Activated T-helper 1 cell treated with Interleukin-2 at 50 U/mL for 16 hours (primary cell): ENCODE results near the gene FTH1.
"Not testable (repeated sequence)": the region's sequence is repeated elsewhere in the genome, so short reads cannot be mapped to it uniquely, and the experiment has no call there.

ENCODE experiments used
- DNase-seq: peaks from one replicate; pipeline ENCODE4 v3.0.0-alpha.2; 2020; ENCODE audit warnings: low read depth

Gene FTH1

GRCh38 chr11:61963282-61964057, 4.0 kb downstream of the FTH1 start:
- no peak for DNase-seq

DNA sequence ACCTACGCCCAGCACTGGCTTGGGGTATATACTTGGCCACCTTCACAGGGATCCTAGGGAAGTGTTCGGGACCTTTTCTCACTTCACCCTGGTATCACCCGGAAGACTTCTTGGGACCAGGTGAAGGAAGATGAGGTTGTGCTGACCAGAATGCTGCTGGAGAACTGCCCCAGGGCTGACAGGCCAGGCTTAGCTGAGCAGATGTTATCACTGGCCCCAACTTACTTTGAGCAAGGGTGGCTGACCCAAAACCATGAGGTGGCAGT, 4.5 kb downstream of the FTH1 start:
- DNase-seq, result no peak

DNA sequence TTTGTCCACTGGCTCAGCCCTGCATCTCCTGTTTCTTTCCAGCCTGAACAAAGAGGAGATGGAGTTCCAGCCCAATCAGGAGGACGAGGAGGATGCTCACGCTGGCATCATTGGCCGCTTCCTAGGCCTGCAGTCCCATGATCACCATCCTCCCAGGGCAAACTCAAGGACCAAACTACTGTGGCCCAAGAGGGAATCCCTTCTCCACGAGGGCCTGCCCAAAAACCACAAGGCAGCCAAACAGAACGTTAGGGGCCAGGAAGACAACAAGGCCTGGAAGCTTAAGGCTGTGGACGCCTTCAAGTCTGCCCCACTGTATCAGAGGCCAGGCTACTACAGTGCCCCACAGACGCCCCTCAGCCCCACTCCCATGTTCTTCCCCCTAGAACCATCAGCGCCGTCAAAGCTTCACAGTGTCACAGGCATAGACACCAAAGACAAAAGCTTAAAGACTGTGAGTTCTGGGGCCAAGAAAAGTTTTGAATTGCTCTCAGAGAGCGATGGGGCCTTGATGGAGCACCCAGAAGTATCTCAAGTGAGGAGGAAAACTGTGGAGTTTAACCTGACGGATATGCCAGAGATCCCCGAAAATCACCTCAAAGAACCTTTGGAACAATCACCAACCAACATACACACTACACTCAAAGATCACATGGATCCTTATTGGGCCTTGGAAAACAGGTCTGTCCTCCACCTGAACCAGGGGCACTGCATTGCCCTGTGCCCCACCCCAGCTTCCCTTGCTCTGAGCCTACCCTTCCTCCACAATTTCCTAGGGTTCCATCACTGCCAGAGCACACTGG, 5.0 kb downstream of the FTH1 start:
- DNase-seq, result no peak

- DNase-seq, result no peak
These were observed 5.7 kb downstream of the FTH1 start for GRCh38 chr11:61961570-61962212.

- no peak for DNase-seq
These were observed 6.9 kb downstream of the FTH1 start for GRCh38 chr11:61960532-61960931.

GRCh38 chr11:61959678-61960077, 7.8 kb downstream of the FTH1 start:
- no peak for DNase-seq

GRCh38 chr11:61959114-61959513, 8.3 kb downstream of the FTH1 start:
- no peak for DNase-seq

DNA sequence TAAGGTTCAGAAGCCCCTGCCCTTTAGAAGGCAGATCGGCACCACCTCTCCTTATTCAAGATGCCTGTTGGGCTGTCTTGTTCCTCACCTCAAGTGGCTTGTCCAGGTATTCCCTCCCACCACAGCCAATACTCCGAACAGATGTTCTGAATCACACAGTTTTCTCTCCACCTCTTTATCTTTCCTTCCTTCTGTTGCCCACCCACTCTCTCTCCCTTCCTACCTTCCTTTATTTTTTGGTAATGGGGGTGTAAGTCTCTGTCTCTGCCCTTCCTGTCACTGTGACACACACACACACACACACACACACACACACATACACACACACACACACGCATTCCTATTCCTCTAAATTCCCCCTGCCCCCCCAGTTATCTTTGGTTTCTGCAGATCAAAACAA, 8.8 kb downstream of the FTH1 start:
- no peak for DNase-seq

DNA sequence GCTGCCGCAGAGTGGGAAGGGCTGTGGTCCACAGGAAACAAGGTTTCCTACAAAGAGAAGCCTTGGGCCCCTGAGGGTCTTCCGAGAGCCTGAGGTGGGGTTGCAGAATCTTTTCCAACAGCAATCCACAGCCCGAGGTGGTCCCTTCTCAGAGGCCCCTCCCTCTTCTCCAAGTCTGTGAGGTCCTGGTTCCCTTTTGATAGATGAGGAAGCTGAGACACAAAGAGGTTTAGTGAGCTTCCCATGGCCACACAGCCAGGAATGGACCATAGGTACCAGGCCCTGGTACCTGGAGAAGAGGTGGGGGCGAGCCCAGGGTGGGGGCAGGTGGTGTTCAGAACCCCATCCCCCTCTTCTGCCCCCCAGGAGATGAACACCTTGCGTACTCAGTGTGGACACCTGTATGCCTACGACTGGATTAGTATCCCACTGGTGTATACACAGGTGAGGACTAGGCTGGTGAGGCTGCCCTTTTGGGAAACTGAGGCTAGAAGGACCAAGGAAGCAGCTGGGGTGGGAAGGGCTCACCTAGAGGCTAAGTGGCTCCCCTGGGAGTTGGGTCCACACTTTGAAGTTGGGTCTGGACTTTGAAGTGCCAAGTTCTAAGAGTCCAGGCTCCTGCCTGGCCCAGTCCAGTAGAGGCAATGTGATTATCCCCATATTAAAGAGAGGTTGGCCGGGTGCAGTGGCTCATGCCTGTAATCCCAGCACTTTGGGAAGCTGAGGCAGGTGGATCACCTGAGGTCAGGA, 10.2 kb downstream of the FTH1 start:
- DNase-seq, result no peak

DNA sequence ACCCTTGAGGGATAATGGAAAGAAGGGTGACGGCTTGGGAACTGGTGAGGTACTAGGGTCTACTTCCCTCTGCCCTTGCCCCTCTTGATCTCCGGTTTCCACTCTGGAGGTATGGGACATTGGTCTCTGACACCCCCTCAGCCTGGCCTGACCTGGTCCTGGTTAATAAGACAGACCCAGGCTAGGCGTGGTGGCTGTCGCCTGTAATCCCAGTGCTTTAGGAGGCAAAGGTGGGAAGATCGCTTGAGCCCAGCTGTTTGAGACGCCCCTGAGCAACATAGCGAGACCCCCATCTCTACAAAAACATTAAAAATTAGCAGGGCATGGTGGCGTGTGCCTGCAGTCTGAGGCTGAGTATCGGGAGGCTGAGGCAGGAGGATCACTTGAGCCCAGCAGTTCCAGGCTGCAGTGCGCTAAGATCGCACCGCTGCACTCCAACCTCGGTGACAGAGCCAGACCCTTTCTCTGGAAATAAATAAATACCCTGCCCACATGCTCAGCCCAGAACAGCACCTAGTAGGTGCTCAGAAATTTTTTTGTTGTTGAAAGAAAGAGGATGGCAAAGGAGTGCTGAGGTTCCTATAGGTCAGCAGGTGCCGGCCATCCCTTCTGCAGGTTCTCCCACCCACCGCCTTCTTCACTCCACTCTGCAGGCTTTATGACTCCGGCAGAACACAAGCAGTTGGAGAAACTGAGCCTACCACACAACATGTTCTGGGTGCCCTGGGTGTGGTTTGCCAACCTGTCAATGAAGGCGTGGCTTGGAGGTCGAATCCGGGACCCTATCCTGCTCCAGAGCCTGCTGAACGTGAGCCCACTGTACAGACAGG, 11.0 kb downstream of the FTH1 start:
- DNase-seq, result no peak

GRCh38 chr11:61955422-61956135, 11.9 kb downstream of the FTH1 start:
- DNase-seq, result no peak

DNA sequence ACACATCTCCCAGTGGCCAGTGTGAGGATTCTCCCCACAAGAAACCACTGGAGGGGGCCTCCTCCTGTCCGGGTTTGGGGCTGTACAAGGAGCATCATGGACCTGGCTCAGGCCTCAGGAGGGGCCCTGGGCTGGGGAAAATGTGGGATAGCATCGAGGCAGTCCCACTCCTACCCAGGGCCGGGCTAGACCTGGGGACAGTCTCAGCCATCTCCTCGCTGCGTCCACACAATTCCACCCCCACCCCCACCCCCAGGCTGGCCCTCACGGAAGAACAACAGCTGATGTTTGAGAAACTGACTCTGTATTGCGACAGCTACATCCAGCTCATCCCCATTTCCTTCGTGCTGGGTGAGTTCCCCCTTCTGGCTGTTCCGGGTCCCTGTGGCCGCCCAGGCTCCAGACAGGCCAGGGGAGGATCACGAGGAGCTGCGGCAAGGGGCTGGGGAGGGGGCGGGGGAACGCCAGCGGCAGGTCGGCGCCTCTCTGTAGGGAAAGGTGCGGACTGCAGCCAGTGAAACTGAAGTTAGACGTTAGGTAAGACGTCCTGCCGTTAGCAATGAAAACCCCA, 12.5 kb downstream of the FTH1 start:
- no peak for DNase-seq

DNA sequence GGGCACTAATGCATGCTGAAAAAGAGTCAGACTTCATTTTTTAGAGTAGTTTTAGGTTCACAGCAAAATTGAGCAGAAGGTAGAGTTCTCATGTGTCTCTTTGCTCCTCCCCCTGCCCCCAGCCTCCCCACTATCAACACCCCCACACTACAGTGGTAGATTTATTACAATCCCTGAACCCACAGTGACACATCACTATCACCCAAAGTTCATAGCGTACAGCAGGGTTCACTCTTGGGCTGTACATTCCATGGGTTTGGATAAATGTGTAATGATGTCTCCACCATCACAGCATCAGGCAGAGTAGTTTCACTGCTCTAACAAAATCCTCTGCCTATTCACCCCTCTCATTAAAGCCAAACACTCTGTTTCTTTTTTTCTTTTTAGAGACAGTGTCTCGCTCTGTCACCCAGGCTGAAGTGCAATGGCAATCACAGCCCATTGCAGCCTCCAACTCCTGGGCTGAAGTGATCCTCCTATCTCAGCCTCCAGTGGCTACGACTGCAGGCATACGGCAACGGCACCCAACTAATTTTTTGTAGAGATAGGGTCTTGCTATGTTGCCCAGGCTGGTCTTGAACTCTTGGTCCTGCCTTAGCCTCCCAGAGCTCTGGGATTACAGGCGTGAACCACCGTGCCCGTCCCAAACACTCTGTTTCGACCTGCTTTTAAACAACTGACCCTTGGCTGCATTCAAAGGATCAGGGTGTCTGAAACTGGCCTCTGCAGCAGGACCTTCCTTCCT, 13.2 kb downstream of the FTH1 start:
- no peak for DNase-seq

DNA sequence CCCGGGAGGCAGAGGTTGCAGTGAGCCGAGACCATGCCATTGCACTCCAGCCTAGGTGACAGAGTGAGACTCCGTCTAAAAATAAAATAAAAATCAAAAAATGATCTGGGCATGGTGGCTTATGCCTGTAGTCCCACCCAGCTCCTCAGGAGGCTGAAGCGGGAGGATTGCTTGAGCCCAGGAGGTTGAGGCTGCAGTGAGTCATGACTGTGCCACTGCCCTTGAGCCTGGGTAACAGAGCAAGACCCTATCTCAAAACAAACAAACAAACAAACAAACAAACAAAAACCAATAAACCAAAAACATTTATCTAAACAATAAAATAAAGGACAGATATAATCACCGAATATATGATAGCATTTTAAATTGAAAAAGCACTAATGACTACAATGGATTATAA, 13.8 kb downstream of the FTH1 start:
- DNase-seq, result not testable (repeated sequence)

DNA sequence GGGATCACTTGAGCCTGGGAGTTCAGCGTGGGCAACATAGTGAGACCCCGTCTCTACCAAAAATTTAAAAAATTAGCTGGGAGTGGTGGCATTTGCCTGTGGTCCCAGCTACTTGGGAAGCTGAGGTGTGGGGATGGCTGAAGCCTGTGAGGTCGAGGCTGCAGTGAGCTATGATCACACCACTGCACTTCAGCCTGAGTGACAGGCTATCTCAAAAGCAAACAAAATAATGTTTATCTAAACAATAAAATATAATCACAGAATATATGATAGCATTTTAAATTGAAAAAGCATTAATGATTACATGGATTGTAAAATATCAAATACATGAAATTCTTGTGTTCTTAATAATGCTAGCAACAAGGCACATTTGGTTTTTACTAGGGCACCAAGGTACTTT, 14.6 kb downstream of the FTH1 start:
- no peak for DNase-seq

- DNase-seq, result no peak
These were observed 15.8 kb downstream of the FTH1 start for GRCh38 chr11:61951484-61952135.

DNA sequence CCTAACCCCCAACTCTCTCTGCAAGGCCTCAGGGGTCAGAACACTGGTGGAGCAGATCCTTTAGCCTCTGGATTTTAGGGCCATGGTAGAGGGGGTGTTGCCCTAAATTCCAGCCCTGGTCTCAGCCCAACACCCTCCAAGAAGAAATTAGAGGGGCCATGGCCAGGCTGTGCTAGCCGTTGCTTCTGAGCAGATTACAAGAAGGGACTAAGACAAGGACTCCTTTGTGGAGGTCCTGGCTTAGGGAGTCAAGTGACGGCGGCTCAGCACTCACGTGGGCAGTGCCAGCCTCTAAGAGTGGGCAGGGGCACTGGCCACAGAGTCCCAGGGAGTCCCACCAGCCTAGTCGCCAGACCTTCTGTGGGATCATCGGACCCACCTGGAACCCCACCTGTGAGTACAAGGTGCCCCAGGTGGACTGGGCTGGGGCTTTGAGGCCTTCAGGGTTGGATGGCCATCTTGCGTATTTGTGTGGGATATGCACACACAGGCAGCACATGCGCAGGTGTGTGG, 17.3 kb downstream of the FTH1 start, which contains the start of gene BEST1:
BEST1 (plus strand) TSS at position 317 of the 513 bp plus-strand sequence. CDS start 1,456 bp downstream, outside the sequence.
- no peak for DNase-seq

GRCh38 chr11:61949169-61950034, 18.0 kb downstream of the FTH1 start:
- DNase-seq, result no peak
